Hepatocyte (in vitro differentiated cells): ENCODE results near the gene GZF1. TPM values are rescaled to one million over a fixed set of nuclear protein-coding genes. Genes with fewer than 3 reads are reported as not detected.
"Not testable (repeated sequence)": the region's sequence is repeated elsewhere in the genome, so short reads cannot be mapped to it uniquely, and the experiment has no call there.

ENCODE experiments used
- DNase-seq: peaks from one replicate; pipeline ENCODE4 v3.0.0-alpha.2; 2016; ENCODE audit warnings: low spot score
- H2AFZ ChIP-seq: fragments of 200-600 bp; sonication (generic); 2 replicates; pipeline ENCODE4 v1.6.0; 2016; ENCODE audit warnings: antibody characterized with exemption, mild to moderate bottlenecking
- H3K27ac ChIP-seq: fragments of 200-600 bp; sonication (generic); 2 replicates; pipeline ENCODE4 v1.5.1; 2016; ENCODE audit warnings: mild to moderate bottlenecking
- H3K27me3 ChIP-seq: fragments of 200-600 bp; sonication (generic); 2 replicates; pipeline ENCODE4 v1.6.1; 2016
- H3K36me3 ChIP-seq: fragments of 200-600 bp; sonication (generic); replicated peaks from 2 replicates; pipeline ENCODE4 v1.5.1; 2016; ENCODE audit warnings: low read depth; ENCODE audit not compliant: insufficient read depth
- H3K4me1 ChIP-seq: fragments of 200-600 bp; sonication (generic); 2 replicates; pipeline ENCODE4 v1.5.1; 2016; ENCODE audit warnings: mild to moderate bottlenecking, moderate library complexity; ENCODE audit not compliant: insufficient read depth
- H3K4me2 ChIP-seq: fragments of 200-600 bp; sonication (generic); 2 replicates; pipeline ENCODE4 v1.6.0; 2016
- H3K4me3 ChIP-seq: fragments of 200-600 bp; sonication (generic); 2 replicates; pipeline ENCODE4 v1.5.1; 2016; ENCODE audit warnings: mild to moderate bottlenecking
- H3K79me2 ChIP-seq: fragments of 200-600 bp; sonication (generic); 2 replicates; pipeline ENCODE4 v1.6.0; 2017; ENCODE audit warnings: mild to moderate bottlenecking
- H3K9me2 ChIP-seq: fragments of 200-600 bp; sonication (generic); replicated peaks from 2 replicates; pipeline ENCODE4 v1.6.0; 2017; ENCODE audit warnings: mild to moderate bottlenecking; ENCODE audit not compliant: insufficient read depth
- H3K9me3 ChIP-seq: fragments of 200-600 bp; sonication (generic); 2 replicates; pipeline ENCODE4 v1.5.1; 2016; ENCODE audit warnings: low read depth, mild to moderate bottlenecking
- H4K20me1 ChIP-seq: fragments of 200-600 bp; sonication (generic); 2 replicates; pipeline ENCODE4 v1.6.0; 2016; ENCODE audit warnings: mild to moderate bottlenecking; ENCODE audit not compliant: insufficient read depth, poor library complexity, severe bottlenecking
- EZH2 ChIP-seq: fragments of 200-600 bp; sonication (generic); IDR thresholded peaks from 2 replicates; pipeline ENCODE4 v1.6.1; 2016; ENCODE audit warnings: antibody characterized with exemption, mild to moderate bottlenecking, borderline replicate concordance
- EZH2phosphoT487 ChIP-seq: fragments of 200-600 bp; sonication (generic); IDR thresholded peaks from one replicate; pipeline ENCODE4 v1.6.1; 2018; ENCODE audit warnings: antibody characterized with exemption, mild to moderate bottlenecking, low read depth, moderate library complexity; ENCODE audit not compliant: unreplicated experiment, severe bottlenecking
- WGBS: methylation state at CpG from one replicate; pipeline ENCODE4 v1.1.6; 2016; ENCODE audit warnings: low lambda C conversion rate; ENCODE audit errors: missing lambda C conversion rate; 5-methylcytosine and 5-hydroxymethylcytosine counted together
- polyA plus RNA-seq: library from polyadenylated mRNA; unstranded; fragments of >200 nt; fragmentation: Nextera tagmentation; extraction: Ambion mirVana; gene quantifications from 2 replicates; pipeline ENCODE4 v1.2.1, GENCODE V29; 2016
- total RNA-seq: library from RNA; depleted of rRNA; stranded (reverse); fragments of >200 nt; gene quantifications from 2 replicates; pipeline ENCODE4 v1.2.3, GENCODE V29; 2014
- TF ChIP-seq, protein P1 (sequence below): fragments of 200-600 bp; sonication (generic); IDR thresholded peaks from 2 replicates; pipeline ENCODE4 v1.5.1; 2016; ENCODE audit warnings: antibody characterized with exemption, mild to moderate bottlenecking; ENCODE audit not compliant: poor library complexity

The GZF1 gene
- total and polyA plus RNA-seq, 2 experiments from 2014 or later, result 8.8 to 17.8 TPM

DNA sequence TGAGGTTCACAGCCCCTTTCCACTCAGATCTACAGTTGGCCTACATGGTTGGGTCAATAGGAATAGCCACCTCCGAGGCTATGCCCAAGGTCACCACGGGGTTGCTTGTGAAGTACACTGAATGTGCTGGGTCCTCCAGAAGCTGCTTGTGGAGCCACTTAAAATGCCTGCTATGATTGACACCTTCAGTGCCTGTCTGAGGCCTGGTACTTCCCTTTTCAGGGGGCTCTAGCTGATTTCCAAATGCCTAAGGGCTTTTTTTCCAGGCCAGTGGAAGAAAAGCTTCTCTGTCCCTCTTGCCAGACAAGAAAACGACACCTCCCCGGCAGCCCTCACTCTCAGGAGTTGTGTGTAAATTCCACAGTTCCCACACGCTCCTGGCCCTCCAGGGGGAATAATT is 17.6 kb upstream of the GZF1 start:
- Histone ChIP-seq H3K4me2 (no peak overlapping the region), H3K27me3 (no peaks in the 10 kb centered on the region), H3K36me3 (no peaks in the 10 kb centered on the region), H3K9me3 (no peaks in the 10 kb centered on the region), H3K79me2 (no peaks in the 10 kb centered on the region), H3K9me2 (no peaks in the 10 kb centered on the region), H3K4me1 (peaks cover 10% of the 10 kb centered on the region), H4K20me1 (no peaks in the 10 kb centered on the region), H2AFZ (no peak overlapping the region), H3K27ac (no peak overlapping the region), H3K4me3 (no peak overlapping the region)
- 41% methylated on average over 5 of the region's 5 CpGs for WGBS
- TF ChIP-seq EZH2, result no peak
- no peak for TF ChIP-seq EZH2phosphoT487
- TF ChIP-seq, protein P1, sequence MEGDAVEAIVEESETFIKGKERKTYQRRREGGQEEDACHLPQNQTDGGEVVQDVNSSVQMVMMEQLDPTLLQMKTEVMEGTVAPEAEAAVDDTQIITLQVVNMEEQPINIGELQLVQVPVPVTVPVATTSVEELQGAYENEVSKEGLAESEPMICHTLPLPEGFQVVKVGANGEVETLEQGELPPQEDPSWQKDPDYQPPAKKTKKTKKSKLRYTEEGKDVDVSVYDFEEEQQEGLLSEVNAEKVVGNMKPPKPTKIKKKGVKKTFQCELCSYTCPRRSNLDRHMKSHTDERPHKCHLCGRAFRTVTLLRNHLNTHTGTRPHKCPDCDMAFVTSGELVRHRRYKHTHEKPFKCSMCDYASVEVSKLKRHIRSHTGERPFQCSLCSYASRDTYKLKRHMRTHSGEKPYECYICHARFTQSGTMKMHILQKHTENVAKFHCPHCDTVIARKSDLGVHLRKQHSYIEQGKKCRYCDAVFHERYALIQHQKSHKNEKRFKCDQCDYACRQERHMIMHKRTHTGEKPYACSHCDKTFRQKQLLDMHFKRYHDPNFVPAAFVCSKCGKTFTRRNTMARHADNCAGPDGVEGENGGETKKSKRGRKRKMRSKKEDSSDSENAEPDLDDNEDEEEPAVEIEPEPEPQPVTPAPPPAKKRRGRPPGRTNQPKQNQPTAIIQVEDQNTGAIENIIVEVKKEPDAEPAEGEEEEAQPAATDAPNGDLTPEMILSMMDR, result no peak
- no peak for DNase-seq

DNA sequence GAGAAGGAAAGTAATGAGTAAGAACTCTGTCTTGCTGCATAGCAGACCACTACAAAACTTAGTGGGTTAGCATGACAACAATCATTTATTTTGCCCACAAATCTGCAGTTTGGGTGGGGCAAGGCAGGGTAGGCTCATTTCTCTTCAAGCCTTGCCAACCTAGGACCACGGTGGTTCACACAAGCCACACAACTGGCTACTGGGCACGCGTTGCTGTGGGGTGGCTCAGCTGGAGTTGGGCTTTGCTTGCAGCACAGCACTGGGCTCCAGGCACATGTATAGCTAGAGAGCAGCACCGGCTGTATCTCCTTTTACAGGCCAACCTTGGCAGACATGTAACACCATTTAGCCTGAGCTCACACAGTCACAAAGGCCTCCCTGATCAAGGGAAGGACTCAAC is 16.0 kb upstream of the GZF1 start:
- Histone ChIP-seq H3K4me3 (no peak overlapping the region), H3K4me2 (no peak overlapping the region), H3K9me3 (no peaks in the 10 kb centered on the region), H3K4me1 (peaks cover 12% of the 10 kb centered on the region), H3K27me3 (no peaks in the 10 kb centered on the region), H2AFZ (no peak overlapping the region), H3K27ac (no peak overlapping the region), H3K79me2 (peaks cover 3% of the 10 kb centered on the region), H3K36me3 (no peaks in the 10 kb centered on the region), H4K20me1 (no peaks in the 10 kb centered on the region), H3K9me2 (no peaks in the 10 kb centered on the region)
- no peak for DNase-seq
- TF ChIP-seq EZH2, result no peak
- TF ChIP-seq, protein P1, result no peak
- TF ChIP-seq EZH2phosphoT487, result no peak
- WGBS, result 97% methylated on average over 4 of the region's 4 CpGs

DNA sequence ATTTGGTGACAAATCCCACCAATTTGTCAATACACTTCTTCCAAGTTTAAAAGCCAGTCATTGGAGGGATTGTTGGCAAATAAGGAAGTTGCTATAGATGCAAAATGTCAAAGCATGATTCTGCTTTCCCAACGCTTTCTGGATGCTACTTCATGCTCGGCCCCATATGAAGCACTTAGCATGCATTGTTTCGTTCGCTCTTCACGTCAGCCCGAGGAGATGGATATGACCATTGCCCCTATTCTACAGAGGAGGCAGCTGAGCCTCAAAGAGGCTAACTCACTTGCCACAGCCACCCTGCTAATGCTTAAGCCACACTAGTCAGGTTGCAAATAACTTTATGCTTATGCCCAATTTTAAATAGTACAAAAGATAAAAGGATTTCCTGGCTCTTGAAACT is 14.2 kb upstream of the GZF1 start:
- Histone ChIP-seq H3K9me2 (no peaks in the 10 kb centered on the region), H3K27me3 (no peaks in the 10 kb centered on the region), H4K20me1 (peaks cover 12% of the 10 kb centered on the region), H3K79me2 (peaks cover 21% of the 10 kb centered on the region), H3K4me1 (peaks cover 20% of the 10 kb centered on the region), H3K27ac (no peak overlapping the region), H3K4me2 (no peak overlapping the region), H3K36me3 (no peaks in the 10 kb centered on the region), H3K9me3 (no peaks in the 10 kb centered on the region), H3K4me3 (no peak overlapping the region), H2AFZ (no peak overlapping the region)
- WGBS, result 96% methylated on average over 6 of the region's 6 CpGs
- TF ChIP-seq EZH2phosphoT487 (no peak), EZH2 (no peak)
- TF ChIP-seq, protein P1, result no peak
- DNase-seq, result no peak

DNA sequence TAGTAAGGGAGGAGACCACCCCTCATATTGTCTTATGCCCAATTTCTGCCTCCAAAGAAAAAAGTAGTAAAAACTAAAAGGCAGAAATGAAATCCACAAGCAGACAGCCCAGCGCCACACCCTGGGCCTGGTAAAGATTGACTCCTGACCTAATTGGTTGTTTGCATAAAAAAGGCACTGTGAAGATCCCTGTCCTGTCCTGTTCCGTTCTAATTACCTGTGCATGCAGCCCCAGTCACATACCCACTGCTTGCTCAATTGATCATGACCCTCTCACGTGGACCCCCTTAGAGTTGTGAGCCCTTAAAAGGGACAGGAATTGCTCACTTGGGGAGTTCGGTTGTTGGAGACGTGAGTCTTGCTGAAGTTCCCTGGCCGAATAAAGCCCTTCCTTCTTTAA is 13.5 kb upstream of the GZF1 start:
- peak overlapping the region; percentile 98 for H3K27ac ChIP-seq
- not testable (repeated sequence) for H3K9me3 ChIP-seq

More for the DNA sequence above, 13.5 kb upstream of the GZF1 start:
- not testable (repeated sequence) for H3K36me3 ChIP-seq, H2AFZ ChIP-seq, H3K4me3 ChIP-seq, H3K9me2 ChIP-seq, H3K27me3 ChIP-seq, DNase-seq
- Histone ChIP-seq H3K4me2 (peak overlapping the region; percentile 74), H3K4me1 (peaks cover 20% of the 10 kb centered on the region), H4K20me1 (peaks cover 13% of the 10 kb centered on the region), H3K79me2 (peaks cover 28% of the 10 kb centered on the region)
- 83% methylated on average over 6 of the region's 6 CpGs for WGBS
